Bronchial epithelial cell (primary cell): ENCODE results near the gene HBP1. TPM values are rescaled to one million over a fixed set of nuclear protein-coding genes. Genes with fewer than 3 reads are reported as not detected.
"Not testable (repeated sequence)": the region's sequence is repeated elsewhere in the genome, so short reads cannot be mapped to it uniquely, and the experiment has no call there.

Experiments
- DNase-seq: peaks from one replicate; pipeline ENCODE4 v3.0.0-alpha.2; 2010; ENCODE audit warnings: low read depth
- FAIRE-seq: peaks from 2 replicates; lab custom pipeline; 2011; peaks lifted over from hg19 to GRCh38; lab: Jason Lieb, UNC
- H3K27me3 ChIP-seq: 2 replicates; pipeline ENCODE4 v1.5.1; 2011; ENCODE audit warnings: low read length; ENCODE audit not compliant: control insufficient read depth, insufficient read depth
- H3K36me3 ChIP-seq: 2 replicates; pipeline ENCODE4 v1.5.1; 2011; ENCODE audit warnings: low read length; ENCODE audit not compliant: control insufficient read depth, insufficient read depth
- H3K4me3 ChIP-seq: 2 replicates; pipeline ENCODE4 v1.5.1; 2011; ENCODE audit warnings: mild to moderate bottlenecking, low read depth, low read length, control low read depth
- CTCF ChIP-seq: IDR thresholded peaks from 2 replicates; pipeline ENCODE4 v1.5.1; 2011; ENCODE audit warnings: mild to moderate bottlenecking, moderate library complexity, low read length, control low read depth, inconsistent platforms; ENCODE audit not compliant: insufficient read depth, severe bottlenecking
- total RNA-seq: library from RNA; depleted of rRNA; stranded (reverse); fragments of >200 nt; gene quantifications from 2 replicates; pipeline ENCODE4 v1.2.1, GENCODE V29; 2014

The HBP1 gene
- total RNA-seq, 1 donor from 2014 or later, result 69.5 TPM

DNA sequence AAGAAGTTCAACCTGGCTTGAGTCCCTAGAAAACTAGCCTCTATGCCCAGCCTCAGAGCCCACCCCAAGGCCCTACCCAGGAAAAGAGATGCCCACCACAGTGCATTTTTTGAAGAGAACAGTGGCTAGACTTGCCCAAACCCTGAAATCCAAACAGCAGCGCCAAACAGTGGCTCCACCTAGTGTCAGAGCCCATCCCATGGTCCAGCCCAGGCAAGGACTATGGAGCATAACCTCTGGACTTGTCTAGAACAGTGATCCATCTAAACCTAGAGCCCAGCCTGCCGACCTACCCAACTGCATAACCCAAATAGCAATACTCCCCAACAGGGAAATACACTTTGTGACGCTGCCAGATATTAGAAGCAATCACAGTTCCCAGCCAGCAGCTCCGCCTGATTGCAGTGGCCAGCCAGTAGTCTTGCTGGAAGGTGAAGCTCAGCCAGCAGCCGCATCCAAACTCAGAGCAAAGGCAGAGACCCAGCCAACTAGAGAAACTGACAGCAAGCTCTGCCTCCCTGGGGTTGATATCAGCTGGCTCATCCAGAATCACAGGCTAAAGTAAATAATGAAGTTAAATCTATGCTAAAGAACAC is 44.5 kb downstream of the HBP1 start:
- H3K27me3 ChIP-seq, result no peaks in the 10 kb centered on the region
- no peak overlapping the region for H3K4me3 ChIP-seq
- peaks cover 5% of the 10 kb centered on the region for H3K36me3 ChIP-seq
- no peak for TF ChIP-seq CTCF
- FAIRE-seq (peak; percentile 36), DNase-seq (no peak)

DNA sequence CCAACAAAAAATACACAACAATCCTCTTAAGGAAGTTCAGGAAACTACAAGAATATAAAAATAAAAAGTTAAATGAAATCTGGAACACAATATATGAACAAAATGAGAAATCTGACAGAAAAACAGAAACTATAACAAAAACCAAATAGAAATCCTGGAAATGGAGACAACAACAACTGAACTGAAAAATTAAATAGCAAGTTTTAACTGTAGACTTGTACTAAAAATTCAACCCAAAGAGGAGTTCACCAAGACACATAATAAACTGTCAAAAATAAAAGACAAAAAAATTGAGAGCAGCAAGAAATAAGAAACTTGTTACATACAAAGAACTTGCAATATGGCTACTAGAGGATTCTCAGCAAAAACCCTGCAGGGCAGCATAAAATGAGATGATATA is 45.1 kb downstream of the HBP1 start:
- TF ChIP-seq CTCF, result no peak
- no peaks in the 10 kb centered on the region for H3K27me3 ChIP-seq
- FAIRE-seq, result no peak
- no peak for DNase-seq
- H3K36me3 ChIP-seq, result peaks cover 5% of the 10 kb centered on the region
- H3K4me3 ChIP-seq, result no peak overlapping the region

GRCh38 chr7:107219563-107220244 is 50.9 kb downstream of the HBP1 start:
- no peak for DNase-seq
- Histone ChIP-seq H3K4me3 (no peak overlapping the region), H3K27me3 (no peaks in the 10 kb centered on the region), H3K36me3 (no peaks in the 10 kb centered on the region)
- no peak for TF ChIP-seq CTCF
- no peak for FAIRE-seq

DNA sequence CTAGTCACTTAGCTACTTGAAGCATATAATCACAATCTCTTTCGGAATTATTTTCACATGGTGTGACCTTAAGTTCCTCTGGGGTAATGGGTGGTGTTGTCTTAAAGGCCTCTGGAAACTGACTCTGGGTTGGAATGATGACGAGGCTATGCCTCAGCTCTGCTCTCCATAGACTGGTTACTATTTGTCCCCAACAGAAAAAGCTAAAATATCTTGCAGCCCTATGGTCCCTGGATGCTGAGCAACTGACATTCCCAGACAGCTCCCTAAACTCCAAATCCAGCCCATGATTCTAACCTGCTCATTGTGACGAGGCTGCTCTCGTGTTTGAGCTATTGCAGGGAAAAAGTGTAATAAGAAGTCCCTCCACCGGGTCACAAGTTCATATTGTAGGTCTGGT is 51.6 kb downstream of the HBP1 start:
- no peak for TF ChIP-seq CTCF
- FAIRE-seq (no peak), DNase-seq (no peak)
- no peaks in the 10 kb centered on the region for H3K36me3 ChIP-seq
- H3K27me3 ChIP-seq, result no peaks in the 10 kb centered on the region
- H3K4me3 ChIP-seq, result no peak overlapping the region

GRCh38 chr7:107220806-107221205 is 52.0 kb downstream of the HBP1 start:
- H3K36me3 ChIP-seq, H3K4me3 ChIP-seq, DNase-seq, H3K27me3 ChIP-seq, FAIRE-seq: not testable (repeated sequence)

DNA sequence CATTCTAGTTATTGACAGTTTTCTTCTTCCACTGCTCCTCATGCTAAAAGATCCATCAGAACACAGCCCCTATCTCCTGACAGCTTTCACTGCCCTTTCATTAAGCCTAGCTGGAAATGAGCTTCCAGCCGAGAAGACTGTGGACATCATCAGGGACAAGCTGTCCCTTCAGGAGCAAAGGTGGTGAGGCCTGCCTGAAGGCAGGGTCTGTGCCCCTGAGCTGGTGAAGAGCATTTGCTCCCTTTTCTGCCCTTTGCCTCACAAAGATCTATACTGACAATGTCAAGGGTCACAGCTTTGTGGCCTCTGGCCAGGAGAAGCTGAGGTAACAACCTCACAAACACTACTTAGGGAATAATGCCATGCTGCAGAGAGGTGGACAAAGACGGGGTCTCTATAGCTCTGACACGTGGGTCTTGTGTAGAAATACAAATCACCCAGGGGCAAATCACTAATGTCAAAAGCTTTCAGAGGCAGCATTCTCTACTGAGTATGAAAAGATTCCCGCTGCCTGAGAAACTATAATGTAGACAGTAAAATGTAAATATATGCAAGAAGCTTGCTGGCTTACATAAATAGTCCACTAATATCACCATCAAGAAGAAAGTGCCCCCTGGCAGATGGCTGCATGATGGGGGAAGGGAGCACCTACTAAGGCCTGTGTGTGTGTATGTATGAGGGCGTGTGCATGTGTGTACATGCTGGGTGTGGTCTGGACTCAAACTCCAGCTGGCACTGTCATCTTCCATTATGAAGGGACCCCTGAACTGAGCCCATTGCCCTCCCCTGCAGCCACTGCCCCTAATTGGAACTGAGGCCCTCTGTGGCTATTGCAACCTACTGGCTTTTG is 55.8 kb downstream of the HBP1 start:
- no peak for TF ChIP-seq CTCF
- Histone ChIP-seq H3K27me3 (no peaks in the 10 kb centered on the region), H3K4me3 (no peak overlapping the region), H3K36me3 (no peaks in the 10 kb centered on the region)
- no peak for DNase-seq
- FAIRE-seq, result no peak
